Gastrocnemius medialis (tissue), 4 donors: ENCODE results near the gene XPO1. TPM values are rescaled to one million over a fixed set of nuclear protein-coding genes. Genes with fewer than 3 reads are reported as not detected.

Experiments used
- ATAC-seq, 2 donors: fragments of 150-250 bp; one replicate each; pipeline ENCODE4 v1.9.1; 2016
- DNase-seq, 2 donors: peaks; one replicate each; pipeline ENCODE4 v3.0.0-alpha.2; 2019
- H3K27ac ChIP-seq, 4 donors: fragments of 200-600 bp; sonication (generic); 1 replicate in 1 of 4; 2 replicates in 3 of 4; pipeline ENCODE4 v1.5.1; 2016 to 2018; ENCODE audit warnings: mild to moderate bottlenecking in 2 of 4, moderate library complexity in 1 of 4
- H3K27me3 ChIP-seq, 3 donors: fragments of 200-600 bp; sonication (generic) in 2 of 3; 1 replicate in 1 of 3; 2 replicates in 2 of 3; pipeline versions ENCODE4 v1.5.1 to v1.6.0; 2016 to 2019; ENCODE audit warnings: mild to moderate bottlenecking in 1 of 3, moderate library complexity in 1 of 3
- H3K36me3 ChIP-seq, 2 donors: fragments of 200-600 bp; sonication (generic) in 1 of 2; one replicate each; pipeline ENCODE4 v1.5.1; 2017 to 2018
- H3K4me1 ChIP-seq, 2 donors: fragments of 200-600 bp; sonication (generic) in 1 of 2; one replicate each; pipeline ENCODE4 v1.5.1; 2016 to 2017; ENCODE audit warnings: mild to moderate bottlenecking in 2 of 2
- H3K4me3 ChIP-seq, 4 donors: fragments of 200-600 bp; sonication (generic) in 3 of 4; 1 replicate in 1 of 4; 2 replicates in 3 of 4; pipeline ENCODE4 v1.5.1; 2016 to 2019; ENCODE audit warnings: mild to moderate bottlenecking in 2 of 4
- H3K9me3 ChIP-seq, 3 donors: fragments of 200-600 bp; sonication (generic) in 2 of 3; 1 replicate in 1 of 3; 2 replicates in 2 of 3; pipeline ENCODE4 v1.5.1; 2016 to 2019
- CTCF ChIP-seq, 5 experiments: fragments of 450-650 bp in 3 of 5; fragments of 200-600 bp in 2 of 5; sonication (generic) in 2 of 5; IDR thresholded peaks in 4 of 5; conservative IDR thresholded peaks in 1 of 5; 1 replicate in 4 of 5; 2 replicates in 1 of 5; pipeline ENCODE4 v1.5.1; 2016 to 2019; ENCODE audit warnings: antibody characterized with exemption in 5 of 5, mild to moderate bottlenecking in 3 of 5, moderate library complexity in 3 of 5
- POLR2A ChIP-seq, 2 donors: fragments of 450-650 bp; IDR thresholded peaks; one replicate each; pipeline ENCODE4 v1.6.1; 2017; ENCODE audit warnings: antibody characterized with exemption in 2 of 2, mild to moderate bottlenecking in 2 of 2, moderate library complexity in 2 of 2
- in situ Hi-C, 4 donors: fragments of 200-750 bp; cut with MboI; loops; one replicate each; pipeline versions ENCODE4 v1.15.0 to v1.8.0; 2017; ENCODE audit warnings: low sequenced_read_pairs in 4 of 4
- intact Hi-C: fragments of 100-400 bp; cut with DNase I; formaldehyde crosslinking; loops from one replicate; pipeline ENCODE4 v1.15.1; 2023; ENCODE audit warnings: low total_unique reads
- total RNA-seq, 4 donors: library from RNA; depleted of rRNA; stranded (reverse); fragments of >200 nt; gene quantifications; one replicate each; pipeline versions ENCODE4 v1.1.0 to v1.2.3, GENCODE V29; 2016

The XPO1 gene
- total RNA-seq, 4 donors from 2014 or later, result 34.3 to 69.1 (median 56.3) TPM

GRCh38 chr2:61465045-61465444, 73.1 kb downstream of the XPO1 start:
- Histone ChIP-seq H3K4me1 (peaks cover 26 to 54% of the 10 kb centered on the region in 2 donors), H3K27me3 (no peaks in the 10 kb centered on the region), H3K36me3 (no peaks in the 10 kb centered on the region), H3K27ac (peak overlapping the region in 3 of 4 donors; percentile 43 to 57 (median 52)), H3K4me3 (no peak overlapping the region), H3K9me3 (no peaks in the 10 kb centered on the region)
- TF ChIP-seq CTCF (IDR thresholded peaks at IDR 0.05 in 4 of 5, conservative IDR thresholded peaks at IDR 0.05 in 1 of 5), result no peak
- no peak for TF ChIP-seq POLR2A (IDR thresholded peaks at IDR 0.05)
- ATAC-seq, result no peak
- in situ Hi-C loops, result no loop called here
- intact Hi-C loops, result no loop called here
- DNase-seq, result no peak

GRCh38 chr2:61463769-61464475, 74.2 kb downstream of the XPO1 start:
- Histone ChIP-seq H3K4me3 (no peak overlapping the region), H3K27ac (peak overlapping the region in 2 of 4 donors; percentile 43 to 44), H3K27me3 (no peaks in the 10 kb centered on the region), H3K36me3 (no peaks in the 10 kb centered on the region), H3K9me3 (no peaks in the 10 kb centered on the region), H3K4me1 (peaks cover 29 to 56% of the 10 kb centered on the region in 2 donors)
- no peak for DNase-seq
- no peak for TF ChIP-seq POLR2A (IDR thresholded peaks at IDR 0.05)
- no peak for TF ChIP-seq CTCF (IDR thresholded peaks at IDR 0.05 in 4 of 5, conservative IDR thresholded peaks at IDR 0.05 in 1 of 5)
- ATAC-seq, result no peak
- intact Hi-C loops, result no loop called here
- in situ Hi-C loops, result no loop called here

GRCh38 chr2:61461404-61461803, 76.8 kb downstream of the XPO1 start:
- Histone ChIP-seq H3K9me3 (no peaks in the 10 kb centered on the region), H3K27ac (peak overlapping the region in 3 of 4 donors; percentile 35 to 80 (median 72)), H3K36me3 (no peaks in the 10 kb centered on the region), H3K4me3 (no peak overlapping the region), H3K4me1 (peaks cover 33 to 54% of the 10 kb centered on the region in 2 donors), H3K27me3 (no peaks in the 10 kb centered on the region)
- DNase-seq (no peak), ATAC-seq (no peak)
- intact Hi-C loops (no loop called here), in situ Hi-C loops (no loop called here)
- TF ChIP-seq CTCF (IDR thresholded peaks at IDR 0.05 in 4 of 5, conservative IDR thresholded peaks at IDR 0.05 in 1 of 5), result no peak
- no peak for TF ChIP-seq POLR2A (IDR thresholded peaks at IDR 0.05)

GRCh38 chr2:61460163-61460562, 78.0 kb downstream of the XPO1 start:
- no peaks in the 10 kb centered on the region for H3K27me3 ChIP-seq
- TF ChIP-seq CTCF (IDR thresholded peaks at IDR 0.05 in 4 of 5, conservative IDR thresholded peaks at IDR 0.05 in 1 of 5) (no peak), POLR2A (IDR thresholded peaks at IDR 0.05) (no peak)
- H3K4me1 ChIP-seq, result peaks cover 44 to 58% of the 10 kb centered on the region in 2 donors
- H3K27ac ChIP-seq, result peak overlapping the region; percentile 35 to 80 (median 60)
- in situ Hi-C loops, result no loop called here
- intact Hi-C loops, result no loop called here
- H3K4me3 ChIP-seq, result no peak overlapping the region
- DNase-seq, result no peak
- no peaks in the 10 kb centered on the region for H3K9me3 ChIP-seq
- no peaks in the 10 kb centered on the region for H3K36me3 ChIP-seq
- ATAC-seq, result peak; percentile 51 to 71
